SK-N-SH treated with all-trans-retinoic acid at 6 μM for 48 hours (cell line): Measurements from ENCODE around the gene TACC3.

Experiments
- ATAC-seq: fragments of 200-7000 bp; cut with Tn5 transposase; 3 replicates; pipeline ENCODE4 v1.9.1; 2020; ENCODE audit warnings: mild to moderate bottlenecking, moderate library complexity
- ARNTL ChIP-seq: fragments of 450-650 bp; formaldehyde crosslinking; IDR thresholded peaks from 2 replicates; pipeline ENCODE4 v1.5.0; 2020; ENCODE audit warnings: low read depth, mild to moderate bottlenecking, moderate library complexity, borderline replicate concordance
- BACH2 ChIP-seq: fragments of 250-450 bp; sonication (Bioruptor Pico); IDR thresholded peaks from 2 replicates; pipeline ENCODE4 v1.9.0; 2021; ENCODE audit warnings: mild to moderate bottlenecking, borderline replicate concordance
- CSDC2 ChIP-seq: fragments of 250-450 bp; sonication (Bioruptor Pico); IDR thresholded peaks from 2 replicates; pipeline ENCODE4 v1.5.0; 2020; ENCODE audit warnings: mild to moderate bottlenecking, moderate library complexity
- ESRRG ChIP-seq: fragments of 250-450 bp; sonication (Bioruptor Pico); IDR thresholded peaks from 2 replicates; pipeline ENCODE4 v1.6.1; 2021; ENCODE audit warnings: mild to moderate bottlenecking
- GLIS3 ChIP-seq: fragments of 250-450 bp; sonication (Bioruptor Pico); IDR thresholded peaks from 2 replicates; pipeline ENCODE4 v1.5.0; 2020; ENCODE audit warnings: mild to moderate bottlenecking, moderate library complexity
- ISL1 ChIP-seq: fragments of 250-450 bp; sonication (Bioruptor Pico); IDR thresholded peaks from 2 replicates; pipeline ENCODE4 v2.1.2; 2022; ENCODE audit warnings: mild to moderate bottlenecking, moderate library complexity
- OSR1 ChIP-seq: fragments of 250-450 bp; sonication (Bioruptor Pico); IDR thresholded peaks from 2 replicates; pipeline ENCODE4 v1.8.0; 2022; ENCODE audit warnings: moderate library complexity, mild to moderate bottlenecking, inconsistent platforms
- PPARA ChIP-seq: fragments of 250-450 bp; sonication (Bioruptor Pico); IDR thresholded peaks from 2 replicates; pipeline ENCODE4 v1.5.0; 2020; ENCODE audit warnings: mild to moderate bottlenecking, borderline replicate concordance
- RARB ChIP-seq: fragments of 250-450 bp; sonication (Bioruptor Pico); IDR thresholded peaks from 2 replicates; pipeline ENCODE4 v1.8.0; 2021; ENCODE audit warnings: mild to moderate bottlenecking, moderate library complexity
- SNAI2 ChIP-seq: fragments of 250-450 bp; sonication (Bioruptor Pico); IDR thresholded peaks from 2 replicates; pipeline ENCODE4 v1.5.0; 2020; ENCODE audit warnings: mild to moderate bottlenecking, moderate library complexity
- TCF4 ChIP-seq: fragments of 250-450 bp; sonication (Bioruptor Pico); IDR thresholded peaks from 2 replicates; pipeline ENCODE4 v1.8.0; 2021; ENCODE audit warnings: mild to moderate bottlenecking, moderate library complexity, borderline replicate concordance
- TOX ChIP-seq: fragments of 250-450 bp; sonication (Bioruptor Pico); IDR thresholded peaks from 2 replicates; pipeline ENCODE4 v1.8.0; 2021; ENCODE audit warnings: mild to moderate bottlenecking, moderate library complexity, borderline replicate concordance
- ZC3H10 ChIP-seq: fragments of 250-450 bp; sonication (Bioruptor Pico); IDR thresholded peaks from 2 replicates; pipeline ENCODE4 v1.5.1; 2021; ENCODE audit warnings: mild to moderate bottlenecking, moderate library complexity
- ZFP3 ChIP-seq: fragments of 250-450 bp; sonication (Bioruptor Pico); IDR thresholded peaks from 2 replicates; pipeline ENCODE4 v1.5.0; 2020; ENCODE audit warnings: mild to moderate bottlenecking, moderate library complexity
- ZNF70 ChIP-seq: fragments of 450-650 bp; formaldehyde crosslinking; IDR thresholded peaks from 2 replicates; pipeline ENCODE4 v1.5.0; 2020; ENCODE audit warnings: mild to moderate bottlenecking, moderate library complexity
- ZNF8 ChIP-seq: fragments of 450-650 bp; formaldehyde crosslinking; IDR thresholded peaks from 2 replicates; pipeline ENCODE4 v1.5.0; 2020; ENCODE audit warnings: mild to moderate bottlenecking, moderate library complexity
- TF ChIP-seq, protein P1 (sequence below): fragments of 250-450 bp; sonication (Bioruptor Pico); IDR thresholded peaks from 2 replicates; pipeline ENCODE4 v1.5.1; 2020; ENCODE audit warnings: low read depth, mild to moderate bottlenecking, moderate library complexity
- TF ChIP-seq, protein P2 (sequence below): fragments of 250-450 bp; sonication (Bioruptor Pico); IDR thresholded peaks from 2 replicates; pipeline ENCODE4 v1.8.0; 2021; ENCODE audit warnings: low read depth, mild to moderate bottlenecking, moderate library complexity, borderline replicate concordance
- TF ChIP-seq, protein P3 (sequence below): fragments of 250-450 bp; sonication (Bioruptor Pico); IDR thresholded peaks from 2 replicates; pipeline ENCODE4 v1.8.0; 2020; ENCODE audit warnings: mild to moderate bottlenecking, moderate library complexity, borderline replicate concordance
- TF ChIP-seq, protein P4 (sequence below): fragments of 250-450 bp; sonication (Bioruptor Pico); IDR thresholded peaks from 2 replicates; pipeline ENCODE4 v1.5.0; 2020; ENCODE audit warnings: mild to moderate bottlenecking, moderate library complexity

The TACC3 gene

DNA sequence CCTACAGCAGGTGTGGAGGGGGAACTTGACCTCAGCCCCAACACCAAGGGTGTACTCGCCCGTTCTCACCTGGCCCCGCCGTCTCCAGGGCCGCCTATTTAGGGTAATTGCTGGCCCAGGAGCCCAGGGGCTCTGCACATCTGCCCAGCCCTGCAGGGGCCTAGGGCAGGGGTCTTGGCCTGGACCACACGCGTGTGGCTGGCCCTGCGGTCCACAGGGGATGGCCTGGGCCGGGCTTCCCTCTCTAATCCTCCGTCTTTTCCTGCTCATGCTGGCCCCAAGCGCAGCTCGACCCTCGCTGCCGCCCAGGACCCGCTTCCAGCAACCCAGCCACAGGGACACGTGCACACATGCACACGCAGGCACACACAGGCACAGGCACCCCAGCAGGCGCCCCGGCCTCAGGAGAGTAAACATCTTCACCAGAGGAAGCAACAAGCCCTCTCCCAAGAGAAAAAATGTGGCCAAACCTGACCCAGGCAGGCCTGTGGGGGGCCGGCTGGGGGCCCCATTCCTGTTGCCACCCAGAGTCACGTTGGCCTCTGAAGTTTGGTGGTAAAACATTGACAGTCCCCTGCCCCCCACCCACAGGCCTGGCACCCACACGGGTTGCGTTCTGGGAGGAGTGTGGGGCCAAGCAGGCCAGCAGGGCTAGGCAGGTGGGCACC is 47.2 kb downstream of the TACC3 start:
- TF ChIP-seq, protein P1, sequence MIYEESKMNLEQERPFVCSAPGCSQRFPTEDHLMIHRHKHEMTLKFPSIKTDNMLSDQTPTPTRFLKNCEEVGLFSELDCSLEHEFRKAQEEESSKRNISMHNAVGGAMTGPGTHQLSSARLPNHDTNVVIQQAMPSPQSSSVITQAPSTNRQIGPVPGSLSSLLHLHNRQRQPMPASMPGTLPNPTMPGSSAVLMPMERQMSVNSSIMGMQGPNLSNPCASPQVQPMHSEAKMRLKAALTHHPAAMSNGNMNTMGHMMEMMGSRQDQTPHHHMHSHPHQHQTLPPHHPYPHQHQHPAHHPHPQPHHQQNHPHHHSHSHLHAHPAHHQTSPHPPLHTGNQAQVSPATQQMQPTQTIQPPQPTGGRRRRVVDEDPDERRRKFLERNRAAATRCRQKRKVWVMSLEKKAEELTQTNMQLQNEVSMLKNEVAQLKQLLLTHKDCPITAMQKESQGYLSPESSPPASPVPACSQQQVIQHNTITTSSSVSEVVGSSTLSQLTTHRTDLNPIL (CRISPR knock-in tag) = no peak
- TF ChIP-seq, protein P2, sequence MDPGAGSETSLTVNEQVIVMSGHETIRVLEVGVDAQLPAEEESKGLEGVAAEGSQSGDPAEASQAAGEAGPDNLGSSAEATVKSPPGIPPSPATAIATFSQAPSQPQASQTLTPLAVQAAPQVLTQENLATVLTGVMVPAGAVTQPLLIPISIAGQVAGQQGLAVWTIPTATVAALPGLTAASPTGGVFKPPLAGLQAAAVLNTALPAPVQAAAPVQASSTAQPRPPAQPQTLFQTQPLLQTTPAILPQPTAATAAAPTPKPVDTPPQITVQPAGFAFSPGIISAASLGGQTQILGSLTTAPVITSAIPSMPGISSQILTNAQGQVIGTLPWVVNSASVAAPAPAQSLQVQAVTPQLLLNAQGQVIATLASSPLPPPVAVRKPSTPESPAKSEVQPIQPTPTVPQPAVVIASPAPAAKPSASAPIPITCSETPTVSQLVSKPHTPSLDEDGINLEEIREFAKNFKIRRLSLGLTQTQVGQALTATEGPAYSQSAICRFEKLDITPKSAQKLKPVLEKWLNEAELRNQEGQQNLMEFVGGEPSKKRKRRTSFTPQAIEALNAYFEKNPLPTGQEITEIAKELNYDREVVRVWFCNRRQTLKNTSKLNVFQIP (CRISPR knock-in tag) = no peak
- TF ChIP-seq TOX (no peak), ARNTL (no peak), ZNF8 (CRISPR knock-in tag) (no peak), PPARA (no peak), TCF4 (CRISPR knock-in tag) (no peak), SNAI2 (no peak)
- TF ChIP-seq, protein P3, sequence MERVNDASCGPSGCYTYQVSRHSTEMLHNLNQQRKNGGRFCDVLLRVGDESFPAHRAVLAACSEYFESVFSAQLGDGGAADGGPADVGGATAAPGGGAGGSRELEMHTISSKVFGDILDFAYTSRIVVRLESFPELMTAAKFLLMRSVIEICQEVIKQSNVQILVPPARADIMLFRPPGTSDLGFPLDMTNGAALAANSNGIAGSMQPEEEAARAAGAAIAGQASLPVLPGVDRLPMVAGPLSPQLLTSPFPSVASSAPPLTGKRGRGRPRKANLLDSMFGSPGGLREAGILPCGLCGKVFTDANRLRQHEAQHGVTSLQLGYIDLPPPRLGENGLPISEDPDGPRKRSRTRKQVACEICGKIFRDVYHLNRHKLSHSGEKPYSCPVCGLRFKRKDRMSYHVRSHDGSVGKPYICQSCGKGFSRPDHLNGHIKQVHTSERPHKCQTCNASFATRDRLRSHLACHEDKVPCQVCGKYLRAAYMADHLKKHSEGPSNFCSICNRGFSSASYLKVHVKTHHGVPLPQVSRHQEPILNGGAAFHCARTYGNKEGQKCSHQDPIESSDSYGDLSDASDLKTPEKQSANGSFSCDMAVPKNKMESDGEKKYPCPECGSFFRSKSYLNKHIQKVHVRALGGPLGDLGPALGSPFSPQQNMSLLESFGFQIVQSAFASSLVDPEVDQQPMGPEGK (CRISPR knock-in tag) = no peak
- TF ChIP-seq, protein P4, sequence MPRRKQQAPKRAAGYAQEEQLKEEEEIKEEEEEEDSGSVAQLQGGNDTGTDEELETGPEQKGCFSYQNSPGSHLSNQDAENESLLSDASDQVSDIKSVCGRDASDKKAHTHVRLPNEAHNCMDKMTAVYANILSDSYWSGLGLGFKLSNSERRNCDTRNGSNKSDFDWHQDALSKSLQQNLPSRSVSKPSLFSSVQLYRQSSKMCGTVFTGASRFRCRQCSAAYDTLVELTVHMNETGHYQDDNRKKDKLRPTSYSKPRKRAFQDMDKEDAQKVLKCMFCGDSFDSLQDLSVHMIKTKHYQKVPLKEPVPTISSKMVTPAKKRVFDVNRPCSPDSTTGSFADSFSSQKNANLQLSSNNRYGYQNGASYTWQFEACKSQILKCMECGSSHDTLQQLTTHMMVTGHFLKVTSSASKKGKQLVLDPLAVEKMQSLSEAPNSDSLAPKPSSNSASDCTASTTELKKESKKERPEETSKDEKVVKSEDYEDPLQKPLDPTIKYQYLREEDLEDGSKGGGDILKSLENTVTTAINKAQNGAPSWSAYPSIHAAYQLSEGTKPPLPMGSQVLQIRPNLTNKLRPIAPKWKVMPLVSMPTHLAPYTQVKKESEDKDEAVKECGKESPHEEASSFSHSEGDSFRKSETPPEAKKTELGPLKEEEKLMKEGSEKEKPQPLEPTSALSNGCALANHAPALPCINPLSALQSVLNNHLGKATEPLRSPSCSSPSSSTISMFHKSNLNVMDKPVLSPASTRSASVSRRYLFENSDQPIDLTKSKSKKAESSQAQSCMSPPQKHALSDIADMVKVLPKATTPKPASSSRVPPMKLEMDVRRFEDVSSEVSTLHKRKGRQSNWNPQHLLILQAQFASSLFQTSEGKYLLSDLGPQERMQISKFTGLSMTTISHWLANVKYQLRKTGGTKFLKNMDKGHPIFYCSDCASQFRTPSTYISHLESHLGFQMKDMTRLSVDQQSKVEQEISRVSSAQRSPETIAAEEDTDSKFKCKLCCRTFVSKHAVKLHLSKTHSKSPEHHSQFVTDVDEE (CRISPR knock-in tag) = no peak
- ATAC-seq = no peak

GRCh38 chr4:1769692-1770091 is 48.4 kb downstream of the TACC3 start:
- TF ChIP-seq ZC3H10 = no peak
- TF ChIP-seq, all 23 proteins: peak for 0
- no peak for ATAC-seq

- ATAC-seq = no peak
Observed at GRCh38 chr4:1770245-1770644, 48.9 kb downstream of the TACC3 start.

More at GRCh38 chr4:1770245-1770644, 48.9 kb downstream of the TACC3 start:
- no peak for TF ChIP-seq PPARA
- no peak for TF ChIP-seq SNAI2
- TF ChIP-seq ISL1 (CRISPR knock-in tag) = no peak
- TF ChIP-seq, protein P4 (CRISPR knock-in tag) = no peak
- no peak for TF ChIP-seq GLIS3 (CRISPR knock-in tag)
- no peak for TF ChIP-seq ZFP3 (CRISPR knock-in tag)
- no peak for TF ChIP-seq ZC3H10
- TF ChIP-seq TOX = no peak
- no peak for TF ChIP-seq TCF4 (CRISPR knock-in tag)
- TF ChIP-seq OSR1 (CRISPR knock-in tag) = no peak
- no peak for TF ChIP-seq ESRRG (CRISPR knock-in tag)
- no peak for TF ChIP-seq ZNF8 (CRISPR knock-in tag)
- no peak for TF ChIP-seq ARNTL
- no peak for TF ChIP-seq ZNF70 (CRISPR knock-in tag)
- TF ChIP-seq, protein P1 (CRISPR knock-in tag) = no peak
- no peak for TF ChIP-seq BACH2 (CRISPR knock-in tag)
- TF ChIP-seq CSDC2 (CRISPR knock-in tag) = no peak
- no peak for TF ChIP-seq RARB (CRISPR knock-in tag)
